Endothelial cell of umbilical vein (primary cell): ENCODE measurements around the gene C1orf210. TPM values are rescaled to one million over a fixed set of nuclear protein-coding genes. Genes with fewer than 3 reads are reported as not detected.

Experiments used
- BruUV-seq: library from RNA; stranded (reverse); fragments of 400-500 nt; replicated peaks from 2 replicates; lab custom pipeline; 2021; lab: Mats Ljungman, UMichigan
- CTCF ChIA-PET: fragments of 300-600, 350-600 bp; sonication (Branson Sonifier 250); formaldehyde crosslinking; loops from one replicate; lab custom pipeline; 2021; ENCODE audit warnings: antibody characterized with exemption, inconsistent platforms; lab: Charles Lee
- POLR2A ChIA-PET: fragments of 300-600, 350-600 bp; sonication (Branson Sonifier 250); formaldehyde crosslinking; loops from one replicate; lab custom pipeline; 2021; ENCODE audit warnings: antibody characterized with exemption, inconsistent platforms; lab: Charles Lee
- DNase-seq: peaks from one replicate; pipeline ENCODE4 v3.0.0-alpha.2; 2011; ENCODE audit warnings: low read depth, low spot score
- FAIRE-seq: peaks from 2 replicates; lab custom pipeline; 2011; peaks lifted over from hg19 to GRCh38; lab: Jason Lieb, UNC
- H2AFZ ChIP-seq: 2 replicates; pipeline ENCODE4 v1.6.0; 2012; ENCODE audit warnings: low read depth, low read length, control low read depth, inconsistent platforms
- H3K27ac ChIP-seq: 2 replicates; pipeline ENCODE4 v1.5.1; 2011; ENCODE audit warnings: low read depth, mild to moderate bottlenecking, control low read depth, low read length, moderate library complexity; ENCODE audit not compliant: insufficient read depth
- H3K27me3 ChIP-seq, 2 experiments: 2 replicates each; pipeline versions ENCODE4 v1.6.0 to v1.6.1; 2011; ENCODE audit warnings: low read length in 2 of 2, mixed read lengths in 1 of 2; ENCODE audit not compliant: control insufficient read depth in 2 of 2, insufficient read depth in 2 of 2
- H3K36me3 ChIP-seq, 2 experiments: 2 replicates in 1 of 2; 3 replicates in 1 of 2; pipeline ENCODE4 v1.5.1; 2011; ENCODE audit warnings: low read length in 2 of 2, mild to moderate bottlenecking in 1 of 2, moderate library complexity in 1 of 2; ENCODE audit not compliant: control insufficient read depth in 2 of 2, insufficient read depth in 2 of 2; ENCODE audit errors: extremely low read depth in 1 of 2
- H3K4me1 ChIP-seq: 3 replicates; pipeline ENCODE4 v1.5.1; 2011; ENCODE audit warnings: mild to moderate bottlenecking, low read length; ENCODE audit not compliant: control insufficient read depth, insufficient read depth; ENCODE audit errors: extremely low read depth
- H3K4me2 ChIP-seq: 2 replicates; pipeline ENCODE4 v1.6.1; 2011; ENCODE audit warnings: low read length, control low read depth, mixed read lengths; ENCODE audit not compliant: insufficient read depth
- H3K4me3 ChIP-seq, 3 experiments: fragments of 200-600 bp in 1 of 3; sonication (generic), shearing (Covaris generic) in 1 of 3; replicated peaks in 1 of 3; 2 replicates each; pipeline ENCODE4 v1.5.1; 2011 to 2016; ENCODE audit warnings: control low read depth in 3 of 3, low read length in 3 of 3, mild to moderate bottlenecking in 2 of 3, inconsistent platforms in 1 of 3, low read depth in 1 of 3, moderate library complexity in 1 of 3; ENCODE audit not compliant: insufficient read depth in 1 of 3
- H3K79me2 ChIP-seq: 2 replicates; pipeline ENCODE4 v1.6.0; 2012; ENCODE audit warnings: low read length, inconsistent platforms; ENCODE audit not compliant: control insufficient read depth, insufficient read depth
- H3K9ac ChIP-seq: replicated peaks from 2 replicates; pipeline ENCODE3; 2011; ENCODE audit warnings: low read length, control low read depth; ENCODE audit not compliant: insufficient read depth; ENCODE audit errors: extremely low read depth
- H3K9me1 ChIP-seq: replicated peaks from 3 replicates; pipeline ENCODE4 v1.6.0; 2011; ENCODE audit warnings: mild to moderate bottlenecking, low read length; ENCODE audit not compliant: control insufficient read depth, insufficient read depth; ENCODE audit errors: extremely low read depth
- H3K9me3 ChIP-seq: replicated peaks from 2 replicates; pipeline ENCODE4 v1.5.1; 2012; ENCODE audit warnings: low read length, inconsistent platforms; ENCODE audit not compliant: control insufficient read depth, insufficient read depth
- H4K20me1 ChIP-seq: replicated peaks from 2 replicates; pipeline ENCODE3; 2011; ENCODE audit warnings: mild to moderate bottlenecking, low read length; ENCODE audit not compliant: control insufficient read depth, insufficient read depth; ENCODE audit errors: extremely low read depth
- EZH2 ChIP-seq: IDR thresholded peaks from 2 replicates; pipeline ENCODE4 v1.6.1; 2012; ENCODE audit warnings: borderline replicate concordance, low read depth, mild to moderate bottlenecking, moderate library complexity, low read length, inconsistent platforms; ENCODE audit not compliant: severe bottlenecking
- GATA2 ChIP-seq: IDR thresholded peaks from 2 replicates; pipeline ENCODE4 v1.7.0; 2011; ENCODE audit warnings: low read depth, mild to moderate bottlenecking, moderate library complexity, mixed read lengths, low read length; ENCODE audit not compliant: insufficient read length, insufficient read depth
- JUN ChIP-seq: IDR thresholded peaks from 2 replicates; pipeline ENCODE4 v1.6.1; 2011; ENCODE audit warnings: borderline replicate concordance, low read depth; ENCODE audit not compliant: insufficient read length, insufficient read depth
- POLR2A ChIP-seq: IDR thresholded peaks from 2 replicates; pipeline ENCODE4 v1.6.1; 2012; ENCODE audit warnings: low read depth, mild to moderate bottlenecking, control low read depth, low read length
- POLR2AphosphoS5 ChIP-seq: IDR thresholded peaks from 2 replicates; pipeline ENCODE4 v1.6.1; 2012; ENCODE audit warnings: low read depth, mild to moderate bottlenecking, control low read depth, low read length, moderate library complexity; ENCODE audit not compliant: insufficient read depth
- dilution Hi-C: fragments of 300-500 bp; cut with MboI; formaldehyde crosslinking; loops from one replicate; pipeline ENCODE4 v1.15.0; 2019; ENCODE audit warnings: low sequenced_read_pairs; ENCODE audit not compliant: extremely low pct_ligation_motif_present
- intact Hi-C: fragments of 100-400 bp; cut with micrococcal nuclease; formaldehyde crosslinking; loops from one replicate; pipeline ENCODE4 v1.10.0; 2022
- polyA plus RNA-seq, 4 experiments: library from polyadenylated mRNA; depleted of rRNA in 3 of 4; stranded (reverse) in 3 of 4; unstranded in 1 of 4; fragments of >200 nt; gene quantifications; 2 replicates each; pipeline versions ENCODE4 v1.2.1 to v1.2.3, GENCODE V29; 2011 to 2012; ENCODE audit warnings: missing spikeins in 1 of 4
- total RNA-seq: library from RNA; stranded (reverse); gene quantifications from 2 replicates; pipeline ENCODE4 v1.2.3, GENCODE V29; 2021
- TF ChIP-seq, protein P1 (sequence below), 2 donors: IDR thresholded peaks; 1 replicate in 1 of 2; 2 replicates in 1 of 2; pipeline ENCODE4 v1.5.1; 2011; ENCODE audit warnings: low read length in 2 of 2, mild to moderate bottlenecking in 2 of 2, moderate library complexity in 2 of 2, control low read depth in 1 of 2, inconsistent platforms in 1 of 2, low read depth in 1 of 2; ENCODE audit not compliant: insufficient read depth in 1 of 2; ENCODE audit errors: extremely low read depth in 1 of 2
- TF ChIP-seq, protein P2 (sequence below): IDR thresholded peaks from 2 replicates; pipeline ENCODE4 v1.6.1; 2011; ENCODE audit not compliant: insufficient read depth, insufficient read length

C1orf210 gene
- total and polyA plus RNA-seq, 2 donors (not counting 3 experiments of a cell fraction or from before 2014, with no cell fraction given) = not detected

DNA sequence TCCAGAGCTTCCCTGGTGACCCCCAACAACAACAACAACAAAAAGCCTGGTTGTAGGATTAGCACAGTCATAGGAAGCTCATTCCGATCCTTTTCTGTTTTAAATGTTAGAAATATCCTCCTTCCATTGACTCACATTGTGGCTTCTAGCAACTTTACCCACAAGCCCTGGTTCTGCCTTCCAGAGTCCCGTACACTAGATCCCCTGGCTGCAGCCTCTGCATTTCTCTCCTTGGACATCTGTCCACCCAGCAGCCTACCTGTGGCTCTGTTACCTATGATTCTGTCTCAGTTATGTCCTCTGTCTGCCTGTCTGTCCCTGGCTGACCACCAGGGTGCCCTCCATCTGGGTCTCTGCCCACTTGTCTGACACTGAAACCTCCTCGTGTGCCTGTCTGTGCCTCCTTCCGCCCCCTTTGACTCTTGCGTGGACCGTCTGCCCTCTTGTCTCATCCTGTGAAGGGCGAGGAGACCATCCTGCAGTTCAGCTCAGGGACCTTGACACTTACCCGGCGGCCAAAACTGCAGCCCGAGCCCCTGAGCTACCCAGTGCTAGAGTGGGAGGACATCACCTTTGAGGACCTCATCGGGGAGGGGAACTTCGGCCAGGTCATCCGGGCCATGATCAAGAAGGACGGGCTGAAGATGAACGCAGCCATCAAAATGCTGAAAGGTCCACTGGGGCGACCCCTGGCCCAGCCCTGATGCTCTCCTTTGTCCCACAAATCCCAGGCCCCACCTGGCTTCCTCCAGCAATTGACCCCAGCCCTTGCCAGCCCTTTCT is 31.5 kb upstream of the C1orf210 start:
- dilution Hi-C loops (no loop called here), intact Hi-C loops (no loop called here)
- POLR2A ChIA-PET = interaction anchor here (0.8 kb wide), 1 partner anchor 13 kb away, joined by 5 read pairs; no protein-coding TSS in a partner anchor
- no peak for TF ChIP-seq EZH2
- no peak for TF ChIP-seq GATA2
- no peak for TF ChIP-seq POLR2A
- TF ChIP-seq, protein P1, sequence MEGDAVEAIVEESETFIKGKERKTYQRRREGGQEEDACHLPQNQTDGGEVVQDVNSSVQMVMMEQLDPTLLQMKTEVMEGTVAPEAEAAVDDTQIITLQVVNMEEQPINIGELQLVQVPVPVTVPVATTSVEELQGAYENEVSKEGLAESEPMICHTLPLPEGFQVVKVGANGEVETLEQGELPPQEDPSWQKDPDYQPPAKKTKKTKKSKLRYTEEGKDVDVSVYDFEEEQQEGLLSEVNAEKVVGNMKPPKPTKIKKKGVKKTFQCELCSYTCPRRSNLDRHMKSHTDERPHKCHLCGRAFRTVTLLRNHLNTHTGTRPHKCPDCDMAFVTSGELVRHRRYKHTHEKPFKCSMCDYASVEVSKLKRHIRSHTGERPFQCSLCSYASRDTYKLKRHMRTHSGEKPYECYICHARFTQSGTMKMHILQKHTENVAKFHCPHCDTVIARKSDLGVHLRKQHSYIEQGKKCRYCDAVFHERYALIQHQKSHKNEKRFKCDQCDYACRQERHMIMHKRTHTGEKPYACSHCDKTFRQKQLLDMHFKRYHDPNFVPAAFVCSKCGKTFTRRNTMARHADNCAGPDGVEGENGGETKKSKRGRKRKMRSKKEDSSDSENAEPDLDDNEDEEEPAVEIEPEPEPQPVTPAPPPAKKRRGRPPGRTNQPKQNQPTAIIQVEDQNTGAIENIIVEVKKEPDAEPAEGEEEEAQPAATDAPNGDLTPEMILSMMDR (IDR thresholded peaks at IDR 0.05; ENCODE audit: extremely low read depth in 1 of 2, insufficient read depth in 1 of 2, low read depth in 1 of 2, low read length in 2 of 2) = peak; percentile 24 to 26
- TF ChIP-seq, protein P2, sequence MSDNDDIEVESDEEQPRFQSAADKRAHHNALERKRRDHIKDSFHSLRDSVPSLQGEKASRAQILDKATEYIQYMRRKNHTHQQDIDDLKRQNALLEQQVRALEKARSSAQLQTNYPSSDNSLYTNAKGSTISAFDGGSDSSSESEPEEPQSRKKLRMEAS = no peak
- TF ChIP-seq POLR2AphosphoS5 = no peak
- TF ChIP-seq JUN = no peak
- no peaks in the 10 kb centered on the region for H3K9me1 ChIP-seq
- no peaks in the 10 kb centered on the region for H4K20me1 ChIP-seq
- H3K27ac ChIP-seq = no peak overlapping the region
- H3K79me2 ChIP-seq = no peaks in the 10 kb centered on the region
- DNase-seq (no peak), FAIRE-seq (no peak)
- CTCF ChIA-PET = interaction anchor here (0.6 to 3.1 kb wide), 6 partner anchors 13 to 97 kb away, joined by 3 to 12 read pairs (median 6); partner anchors contain the start of gene CDC20
- H3K4me1 ChIP-seq = no peaks in the 10 kb centered on the region
- H3K27me3 ChIP-seq = no peaks in the 10 kb centered on the region
- no peak overlapping the region for H3K4me2 ChIP-seq
- H3K36me3 ChIP-seq = peaks cover 49 to 86% of the 10 kb centered on the region in 2 experiments
- H3K4me3 ChIP-seq = no peak overlapping the region
- H2AFZ ChIP-seq = no peak overlapping the region
- no peaks in the 10 kb centered on the region for H3K9me3 ChIP-seq
- TSS peak; percentile 8 for BruUV-seq
- no peak overlapping the region for H3K9ac ChIP-seq
